K562 (cell line): ENCODE results near the gene CDK4. TPM values are rescaled to one million over a fixed set of nuclear protein-coding genes. Genes with fewer than 3 reads are reported as not detected.

Experiments used
- ARID3B ChIP-seq: fragments of 250-450 bp; sonication (Bioruptor Pico); IDR thresholded peaks from 2 replicates; pipeline ENCODE4 v1.4.0; 2020; ENCODE audit warnings: borderline replicate concordance
- CCNT2 ChIP-seq: IDR thresholded peaks from 2 replicates; pipeline ENCODE4 v1.6.1; 2011; ENCODE audit warnings: borderline replicate concordance, low read depth, mild to moderate bottlenecking, moderate library complexity, mixed read lengths, low read length; ENCODE audit not compliant: insufficient read length; ENCODE audit errors: extremely low read depth
- CHD2 ChIP-seq: IDR thresholded peaks from 2 replicates; pipeline ENCODE4 v1.6.1; 2011; ENCODE audit warnings: low read depth, low read length
- CREB1 ChIP-seq, 2 experiments: sonication (generic) in 1 of 2; formaldehyde crosslinking in 1 of 2; IDR thresholded peaks; 2 replicates each; pipeline versions ENCODE4 v1.6.1 to v1.8.0; 2012 to 2022; ENCODE audit warnings: inconsistent platforms in 1 of 2, mild to moderate bottlenecking in 1 of 2, missing genetic modification reagents in 1 of 2, moderate library complexity in 1 of 2
- E2F8 ChIP-seq: fragments of 450-650 bp; IDR thresholded peaks from 2 replicates; pipeline ENCODE4 v1.7.1; 2018; ENCODE audit warnings: mild to moderate bottlenecking, low read depth; ENCODE audit not compliant: partially characterized antibody
- MLX ChIP-seq, 2 experiments: fragments of 450-650 bp in 1 of 2; sonication (generic) in 1 of 2; formaldehyde crosslinking; conservative IDR thresholded peaks; 2 replicates each; pipeline versions ENCODE4 v1.4.0 to v1.8.1; 2020 to 2022; ENCODE audit warnings: mild to moderate bottlenecking in 1 of 2, missing genetic modification reagents in 1 of 2
- NBN ChIP-seq: fragments of 450-650 bp; IDR thresholded peaks from 2 replicates; pipeline ENCODE4 v1.6.1; 2016; ENCODE audit warnings: low read depth, mild to moderate bottlenecking
- NCOA6 ChIP-seq: fragments of 450-650 bp; IDR thresholded peaks from 2 replicates; pipeline ENCODE4 v1.6.1; 2017; ENCODE audit warnings: mild to moderate bottlenecking
- NR0B1 ChIP-seq: fragments of 450-650 bp; IDR thresholded peaks from one replicate; pipeline ENCODE4 v1.6.1; 2018; ENCODE audit warnings: mild to moderate bottlenecking, moderate library complexity; ENCODE audit not compliant: partially characterized antibody
- SAP30 ChIP-seq: fragments of 200-600 bp; sonication (generic); IDR thresholded peaks from 2 replicates; pipeline ENCODE4 v1.6.1; 2012; ENCODE audit warnings: borderline replicate concordance, low read depth, mild to moderate bottlenecking, moderate library complexity, low read length, control low read depth, inconsistent platforms; ENCODE audit not compliant: insufficient read depth, poor library complexity, severe bottlenecking
- TCF3 ChIP-seq: sonication (generic); formaldehyde crosslinking; IDR thresholded peaks from 2 replicates; pipeline ENCODE4 v1.4.0; 2020; ENCODE audit warnings: mild to moderate bottlenecking, missing genetic modification reagents
- USF1 ChIP-seq: sonication (generic); formaldehyde crosslinking; IDR thresholded peaks from 2 replicates; pipeline ENCODE4 v1.9.0; 2022; ENCODE audit warnings: mild to moderate bottlenecking, missing genetic modification reagents
- ZNF740 ChIP-seq, 3 experiments: fragments of 200-800 bp in 1 of 3; sonication (Bioruptor generic) in 1 of 3; sonication (generic) in 1 of 3; formaldehyde crosslinking in 1 of 3; IDR thresholded peaks; 2 replicates each; pipeline versions ENCODE4 v1.6.1 to v1.8.0; 2016 to 2022; ENCODE audit warnings: mild to moderate bottlenecking in 2 of 3, missing compliant biosample characterization in 2 of 3, missing genetic modification characterization in 2 of 3, missing genetic modification reagents in 1 of 3
- polyA plus RNA-seq, 8 experiments: library from polyadenylated mRNA; depleted of rRNA in 4 of 8; stranded (reverse) in 5 of 8; unstranded in 3 of 8; fragments of >200 nt; fragmentation: Nextera tagmentation in 2 of 8; fragmentation: Illumina TruSeq in 1 of 8; extraction: Ambion mirVana in 2 of 8; extraction: Trizol in 1 of 8; gene quantifications; 2 replicates each; pipeline versions ENCODE4 v1.2.1 to v1.2.3, GENCODE V29; 2011 to 2014; ENCODE audit warnings: inconsistent platforms in 1 of 8, missing spikeins in 1 of 8
- total RNA-seq, 7 experiments: library from RNA; depleted of rRNA in 6 of 7; stranded (reverse); fragments of >200 nt in 6 of 7; fragmentation: Illumina TruSeq in 2 of 7; extraction: Trizol in 2 of 7; gene quantifications; 2 replicates each; pipeline versions ENCODE4 v1.2.1 to v1.2.3, GENCODE V29; 2011 to 2021; ENCODE audit warnings: low replicate concordance in 1 of 7

Gene CDK4
- total and polyA plus RNA-seq, 9 of the 15 experiments (the other 6 are each of a cell fraction or from before 2014, with no cell fraction given), result 37.8 to 436 (median 238) TPM

GRCh38 chr12:57735952-57736740 lies 16.0 kb downstream of the CDK4 start (continued):
- TF ChIP-seq MLX (CRISPR knock-in tag; conservative IDR thresholded peaks at IDR 0.05), result no peak
- peak; percentile 60 for TF ChIP-seq CCNT2
- TF ChIP-seq NCOA6, result no peak
- TF ChIP-seq ARID3B (CRISPR knock-in tag), result no peak
- TF ChIP-seq TCF3, result no peak
- TF ChIP-seq ZNF740 (CRISPR knock-in tag; IDR thresholded peaks at IDR 0.05), result no peak
- TF ChIP-seq ZNF740 (tag; IDR thresholded peaks at IDR 0.05), result no peak
- TF ChIP-seq CHD2, result no peak
- TF ChIP-seq NR0B1, result no peak
- TF ChIP-seq NBN, result no peak
- TF ChIP-seq SAP30, result no peak
- TF ChIP-seq CREB1 (IDR thresholded peaks at IDR 0.05), result 0 out of 2 replicates have a peak, but pooled peaks have one; percentile 14
- TF ChIP-seq CREB1 (CRISPR knock-in tag; IDR thresholded peaks at IDR 0.05), result no peak
- peak; percentile 52 for TF ChIP-seq E2F8
- TF ChIP-seq USF1 (CRISPR knock-in tag), result no peak
